GM12878 (cell line): ENCODE results near the gene MAGI3. TPM values are rescaled to one million over a fixed set of nuclear protein-coding genes. Genes with fewer than 3 reads are reported as not detected.

Experiments
- ATAC-seq: fragments of 200-7000 bp; cut with Tn5 transposase; 3 replicates; pipeline ENCODE4 v1.9.1; 2020; ENCODE audit warnings: mild to moderate bottlenecking, moderate library complexity
- BruUV-seq: library from RNA; stranded (reverse); fragments of 400-500 nt; replicated peaks from 2 replicates; lab custom pipeline; 2021; lab: Mats Ljungman, UMichigan
- CTCF ChIA-PET: fragments of 300-600 bp; sonication (Branson Sonifier 250); formaldehyde crosslinking; extraction: SDS; loops from one replicate; lab custom pipeline; 2021; ENCODE audit warnings: inconsistent platforms; lab: Yijun Ruan, JAX
- POLR2A ChIA-PET: fragments of 350-600 bp; formaldehyde crosslinking; extraction: SDS; loops from one replicate; lab custom pipeline; 2021; ENCODE audit warnings: inconsistent platforms; lab: Charles Lee
- RAD21 ChIA-PET: fragments of 300-600 bp; sonication (Branson Sonifier 250); formaldehyde crosslinking; loops from one replicate; lab custom pipeline; 2023; ENCODE audit warnings: antibody characterized with exemption; ENCODE audit not compliant: unreplicated experiment; lab: Charles Lee
- SMC1A ChIA-PET: fragments of 300-600 bp; sonication (Branson Sonifier 250); formaldehyde crosslinking; loops from one replicate; lab custom pipeline; 2023; ENCODE audit not compliant: unreplicated experiment, uncharacterized antibody; lab: Charles Lee
- DNase-seq: peaks from one replicate; pipeline ENCODE4 v3.0.0-alpha.2; 2011; ENCODE audit warnings: low read depth, low spot score
- FAIRE-seq: peaks from 3 replicates; lab custom pipeline; 2011; peaks lifted over from hg19 to GRCh38; lab: Jason Lieb, UNC
- H2AFZ ChIP-seq: 2 replicates; pipeline ENCODE4 v1.6.0; 2011; ENCODE audit warnings: low read depth, low read length, control low read depth; ENCODE audit not compliant: control insufficient read depth
- H3K27ac ChIP-seq: 2 replicates; pipeline ENCODE4 v1.5.1; 2011; ENCODE audit warnings: control low read depth; ENCODE audit not compliant: control insufficient read depth, insufficient read depth
- H3K27me3 ChIP-seq, 2 experiments: replicated peaks in 1 of 2; 2 replicates each; pipeline versions ENCODE4 v1.6.0 to v1.6.1; 2011; ENCODE audit warnings: low read length in 1 of 2; ENCODE audit not compliant: control insufficient read depth in 2 of 2, insufficient read depth in 2 of 2
- H3K36me3 ChIP-seq, 2 experiments: 2 replicates each; pipeline ENCODE4 v1.5.1; 2011; ENCODE audit warnings: low read length in 1 of 2; ENCODE audit not compliant: control insufficient read depth in 2 of 2, insufficient read depth in 2 of 2
- H3K4me1 ChIP-seq: 2 replicates; pipeline ENCODE4 v1.6.1; 2011; ENCODE audit warnings: mild to moderate bottlenecking, low read length, moderate library complexity, mixed read lengths; ENCODE audit not compliant: control insufficient read depth, insufficient read depth
- H3K4me2 ChIP-seq: 2 replicates; pipeline ENCODE4 v1.6.0; 2011; ENCODE audit warnings: control low read depth; ENCODE audit not compliant: control insufficient read depth, insufficient read depth
- H3K4me3 ChIP-seq: fragments of 200-600 bp; sonication (generic); 2 replicates; pipeline ENCODE4 v1.5.1; 2016
- H3K79me2 ChIP-seq: 2 replicates; pipeline ENCODE4 v1.6.0; 2011; ENCODE audit warnings: low read length; ENCODE audit not compliant: control insufficient read depth, insufficient read depth
- H3K9ac ChIP-seq: 2 replicates; pipeline ENCODE4 v1.8.0; 2011; ENCODE audit warnings: low read length, control low read depth, mixed read lengths; ENCODE audit not compliant: control insufficient read depth, insufficient read depth
- H3K9me3 ChIP-seq: replicated peaks from 3 replicates; pipeline ENCODE4 v1.5.1; 2011; ENCODE audit warnings: mild to moderate bottlenecking, low read length; ENCODE audit not compliant: control insufficient read depth, insufficient read depth
- H4K20me1 ChIP-seq: 2 replicates; pipeline ENCODE4 v1.6.0; 2011; ENCODE audit not compliant: control insufficient read depth, insufficient read depth
- ATF7 ChIP-seq: fragments of 450-650 bp; IDR thresholded peaks from 2 replicates; pipeline ENCODE4 v1.6.1; 2016; ENCODE audit warnings: low read depth, mild to moderate bottlenecking
- BRCA1 ChIP-seq: IDR thresholded peaks from 2 replicates; pipeline ENCODE4 v1.6.1; 2011; ENCODE audit warnings: low read depth, low read length, improper control_type of control experiment
- IKZF2 ChIP-seq, 2 experiments: fragments of 450-650 bp; IDR thresholded peaks; 2 replicates each; pipeline ENCODE4 v1.6.1; 2017; ENCODE audit warnings: mild to moderate bottlenecking in 2 of 2, moderate library complexity in 2 of 2
- JUNB ChIP-seq: IDR thresholded peaks from 2 replicates; pipeline ENCODE4 v1.6.1; 2016; ENCODE audit warnings: antibody characterized with exemption, mild to moderate bottlenecking
- MEF2A ChIP-seq: IDR thresholded peaks from 2 replicates; pipeline ENCODE4 v1.6.1; 2011; ENCODE audit warnings: low read depth, mild to moderate bottlenecking, low read length, moderate library complexity; ENCODE audit not compliant: insufficient read depth
- ZNF384 ChIP-seq: IDR thresholded peaks from 2 replicates; pipeline ENCODE4 v1.6.1; 2012; ENCODE audit warnings: low read depth, mild to moderate bottlenecking, low read length, improper control_type of control experiment, borderline replicate concordance
- ZNF592 ChIP-seq: fragments of 450-650 bp; IDR thresholded peaks from 2 replicates; pipeline ENCODE4 v1.6.1; 2017; ENCODE audit warnings: mild to moderate bottlenecking, moderate library complexity
- WGBS: methylation state at CpG from one replicate; pipeline ENCODE4 v1.1.6; 2016; ENCODE audit warnings: low lambda C conversion rate; ENCODE audit not compliant: insufficient replicate concordance, insufficient coverage; ENCODE audit errors: missing lambda C conversion rate; 5-methylcytosine and 5-hydroxymethylcytosine counted together
- in situ Hi-C: fragments of 300-500 bp; cut with MboI; formaldehyde crosslinking; loops from 9 replicates; pipeline ENCODE4 v1.14.3; 2018; ENCODE audit warnings: mixed read lengths
- intact Hi-C: fragments of 100-400 bp; cut with micrococcal nuclease; formaldehyde crosslinking; loops from one replicate; pipeline ENCODE4 v1.14.2; 2022; ENCODE audit not compliant: unreplicated experiment
- polyA plus RNA-seq, 11 experiments: library from polyadenylated mRNA; depleted of rRNA in 4 of 11; unstranded in 6 of 11; stranded (reverse) in 5 of 11; fragments of >200 nt; fragmentation: Nextera tagmentation in 4 of 11; fragmentation: Illumina TruSeq in 1 of 11; extraction: Ambion mirVana in 4 of 11; extraction: Trizol in 1 of 11; gene quantifications; 1 replicate in 1 of 11; 2 replicates in 10 of 11; pipeline versions ENCODE4 v1.2.1 to v1.2.3, GENCODE V29; 2011 to 2016; ENCODE audit warnings: inconsistent platforms in 2 of 11, missing spikeins in 2 of 11, low read depth in 1 of 11
- total RNA-seq, 4 experiments: library from RNA; depleted of rRNA in 3 of 4; stranded (reverse); fragments of >200 nt in 3 of 4; fragmentation: Illumina TruSeq in 1 of 4; extraction: Trizol in 1 of 4; gene quantifications; 2 replicates each; pipeline versions ENCODE4 v1.2.1 to v1.2.3, GENCODE V29; 2013 to 2021

MAGI3 gene
- total and polyA plus RNA-seq, 10 of the 15 experiments (the other 5 are each of a cell fraction or from before 2014, with no cell fraction given): 0.17 to 0.65 (median 0.32) TPM

GRCh38 chr1:113399062-113399583 lies 8.8 kb downstream of the MAGI3 start:
- POLR2A ChIA-PET: no interaction called here

GRCh38 chr1:113401067-113401466 lies 10.8 kb downstream of the MAGI3 start:
- intact Hi-C loops (no loop called here), in situ Hi-C loops (no loop called here)
- no peaks in the 10 kb centered on the region for H3K9me3 ChIP-seq
- ChIA-PET POLR2A (interaction anchor here (0.5 kb wide), 1 partner anchor 1713 kb away, joined by 3 read pairs; no protein-coding TSS in a partner anchor), SMC1A (interaction anchor here (1.2 kb wide), 1 partner anchor 25 kb away, joined by 4 read pairs; no protein-coding TSS in a partner anchor), CTCF (no interaction called here), RAD21 (no interaction called here)
- DNase-seq (no peak), FAIRE-seq (no peak), ATAC-seq (no peak)
- H2AFZ ChIP-seq: no peak overlapping the region
- no peaks in the 10 kb centered on the region for H3K79me2 ChIP-seq
- no peaks in the 10 kb centered on the region for H3K36me3 ChIP-seq
- TF ChIP-seq BRCA1 (no peak), ZNF384 (no peak), IKZF2 (IDR thresholded peaks at IDR 0.05) (no peak), ZNF592 (no peak)
- H3K27me3 ChIP-seq: no peaks in the 10 kb centered on the region; a peak in 1 of 4 replicates
- no peaks in the 10 kb centered on the region for H4K20me1 ChIP-seq
- H3K4me2 ChIP-seq: no peak overlapping the region
- no peak overlapping the region for H3K9ac ChIP-seq
- WGBS: 71% methylated on average over 4 of the region's 4 CpGs
- H3K4me1 ChIP-seq: 0 out of 2 replicates have a peak, but pooled peaks cover 3% of the 10 kb centered on the region
- no TSS peak for BruUV-seq
- no peak overlapping the region for H3K4me3 ChIP-seq
- H3K27ac ChIP-seq: no peak overlapping the region

More at GRCh38 chr1:113399062-113399583, 8.8 kb downstream of the MAGI3 start:
- ChIA-PET SMC1A (no interaction called here), CTCF (no interaction called here), RAD21 (no interaction called here)
- intact Hi-C loops (loop anchor here (10.0 kb wide), 1 partner anchor 684 kb away; the partner anchor contains the start of gene PPM1J), in situ Hi-C loops (no loop called here)
- TF ChIP-seq ATF7 (no peak), MEF2A (peak; percentile 70; the same call in 1 of the 2 replicates), JUNB (peak; percentile 50)
- no peak for DNase-seq
- FAIRE-seq: no peak
- BruUV-seq: no TSS peak
- no peaks in the 10 kb centered on the region for H3K36me3 ChIP-seq
- H4K20me1 ChIP-seq: no peaks in the 10 kb centered on the region
- H3K27ac ChIP-seq: no peak overlapping the region
- H3K4me2 ChIP-seq: 0 out of 2 replicates have a peak overlapping the region, but pooled peaks have one; percentile 9
- no peaks in the 10 kb centered on the region for H3K9me3 ChIP-seq
- no peaks in the 10 kb centered on the region; a peak in 1 of 4 replicates for H3K27me3 ChIP-seq
- no peaks in the 10 kb centered on the region for H3K79me2 ChIP-seq
- no peak overlapping the region for H3K4me3 ChIP-seq
- 0 out of 2 replicates have a peak, but pooled peaks cover 3% of the 10 kb centered on the region for H3K4me1 ChIP-seq
- no peak overlapping the region for H3K9ac ChIP-seq
- 47% methylated on average over 5 of the region's 5 CpGs for WGBS
- H2AFZ ChIP-seq: no peak overlapping the region
- ATAC-seq: peak; percentile 39; the same call in 2 of the 3 replicates
